Prostate gland (tissue), 2 donors: ENCODE data around the gene CADPS. TPM values are rescaled to one million over a fixed set of nuclear protein-coding genes. Genes with fewer than 3 reads are reported as not detected.

Source experiments
- DNase-seq: peaks from one replicate; pipeline ENCODE4 v3.0.0-alpha.2; 2019; ENCODE audit warnings: low spot score
- H3K27ac ChIP-seq, 2 donors: fragments of 200-600 bp; sonication (generic); 2 replicates each; pipeline ENCODE4 v1.5.1; 2017 to 2019
- H3K27me3 ChIP-seq: fragments of 200-600 bp; sonication (generic); replicated peaks from 2 replicates; pipeline ENCODE4 v1.5.1; 2019; ENCODE audit not compliant: insufficient read depth
- H3K36me3 ChIP-seq, 2 donors: fragments of 200-600 bp; sonication (generic); 1 replicate in 1 of 2; 2 replicates in 1 of 2; pipeline versions ENCODE4 v1.5.1 to v1.8.1; 2017 to 2019
- H3K4me1 ChIP-seq: fragments of 200-600 bp; sonication (generic); replicated peaks from 2 replicates; pipeline ENCODE4 v1.5.1; 2019
- H3K4me3 ChIP-seq, 2 donors: fragments of 200-600 bp; sonication (generic); 2 replicates each; pipeline ENCODE4 v1.5.1; 2017 to 2019
- H3K9me3 ChIP-seq: fragments of 200-600 bp; sonication (generic); 2 replicates; pipeline ENCODE4 v1.5.1; 2017
- CTCF ChIP-seq, 4 experiments: fragments of 200-600 bp in 2 of 4; fragments of 450-650 bp in 2 of 4; sonication (generic) in 2 of 4; IDR thresholded peaks; 1 replicate in 3 of 4; 2 replicates in 1 of 4; pipeline ENCODE4 v1.5.1; 2016 to 2019; ENCODE audit warnings: antibody characterized with exemption in 4 of 4, mild to moderate bottlenecking in 2 of 4, moderate library complexity in 2 of 4
- POLR2A ChIP-seq: fragments of 450-650 bp; IDR thresholded peaks from one replicate; pipeline ENCODE4 v1.6.1; 2016; ENCODE audit warnings: antibody characterized with exemption, mild to moderate bottlenecking
- POLR2AphosphoS5 ChIP-seq: sonication (generic); formaldehyde crosslinking; IDR thresholded peaks from one replicate; pipeline ENCODE4 v1.6.1; 2017; ENCODE audit warnings: antibody characterized with exemption
- WGBS: methylation state at CpG from one replicate; pipeline ENCODE4 v1.1.5; 2018; 5-methylcytosine and 5-hydroxymethylcytosine counted together
- intact Hi-C: fragments of 100-400 bp; cut with DNase I; formaldehyde crosslinking; loops from one replicate; pipeline ENCODE4 v1.14.2; 2022
- total RNA-seq, 2 donors: library from RNA; depleted of rRNA; stranded (reverse); fragments of >200 nt; gene quantifications; one replicate each; pipeline ENCODE4 v1.1.0, GENCODE V29; 2016

The CADPS gene
- total RNA-seq, 2 donors from 2014 or later = 4.0 to 7.7 TPM

- DNase-seq = no peak
- 83% methylated on average over 8 of the region's 8 CpGs for WGBS
- Histone ChIP-seq H3K27ac (no peak overlapping the region), H3K4me3 (no peak overlapping the region), H3K9me3 (no peaks in the 10 kb centered on the region), H3K36me3 (no peaks in the 10 kb centered on the region), H3K27me3 (no peaks in the 10 kb centered on the region), H3K4me1 (no peaks in the 10 kb centered on the region)
- intact Hi-C loops = no loop called here
- TF ChIP-seq POLR2AphosphoS5 (no peak), CTCF (IDR thresholded peaks at IDR 0.05) (no peak), POLR2A (no peak)
Measured at GRCh38 chr3:62433396-62433795, 441.8 kb downstream of the CADPS start.

GRCh38 chr3:62421207-62421606 is 454.0 kb downstream of the CADPS start:
- TF ChIP-seq POLR2A (no peak), POLR2AphosphoS5 (no peak), CTCF (IDR thresholded peaks at IDR 0.05) (no peak)
- WGBS = 92% methylated on average over 10 of the region's 10 CpGs
- no peak for DNase-seq
- Histone ChIP-seq H3K27me3 (no peaks in the 10 kb centered on the region), H3K4me1 (no peaks in the 10 kb centered on the region), H3K27ac (no peak overlapping the region), H3K36me3 (no peaks in the 10 kb centered on the region), H3K4me3 (no peak overlapping the region), H3K9me3 (no peaks in the 10 kb centered on the region)
- intact Hi-C loops = no loop called here

- 34% methylated on average over 3 of the region's 3 CpGs for WGBS
- Histone ChIP-seq H3K27me3 (no peaks in the 10 kb centered on the region), H3K27ac (no peak overlapping the region), H3K4me3 (no peak overlapping the region), H3K36me3 (no peaks in the 10 kb centered on the region), H3K9me3 (no peaks in the 10 kb centered on the region), H3K4me1 (no peaks in the 10 kb centered on the region)
- TF ChIP-seq CTCF (IDR thresholded peaks at IDR 0.05) (no peak), POLR2AphosphoS5 (no peak), POLR2A (no peak)
- intact Hi-C loops = no loop called here
- no peak for DNase-seq
Measured at GRCh38 chr3:62416144-62416543, 459.1 kb downstream of the CADPS start.

- Histone ChIP-seq H3K27ac (no peak overlapping the region), H3K4me1 (no peaks in the 10 kb centered on the region), H3K36me3 (no peaks in the 10 kb centered on the region), H3K9me3 (no peaks in the 10 kb centered on the region), H3K4me3 (no peak overlapping the region), H3K27me3 (no peaks in the 10 kb centered on the region)
- WGBS = 57% methylated on average over 9 of the region's 9 CpGs
- DNase-seq = no peak
- no peak for TF ChIP-seq POLR2AphosphoS5
- TF ChIP-seq POLR2A = no peak
- intact Hi-C loops = no loop called here
Measured at GRCh38 chr3:62415312-62415801, 459.9 kb downstream of the CADPS start.

GRCh38 chr3:62414786-62415185 is 460.4 kb downstream of the CADPS start:
- Histone ChIP-seq H3K27me3 (no peaks in the 10 kb centered on the region), H3K9me3 (no peaks in the 10 kb centered on the region), H3K27ac (no peak overlapping the region), H3K4me1 (no peaks in the 10 kb centered on the region), H3K36me3 (no peaks in the 10 kb centered on the region), H3K4me3 (no peak overlapping the region)
- DNase-seq = no peak
- WGBS = 88% methylated on average over 11 of the region's 11 CpGs
- intact Hi-C loops = no loop called here
- TF ChIP-seq POLR2A = no peak
- no peak for TF ChIP-seq CTCF (IDR thresholded peaks at IDR 0.05)
- TF ChIP-seq POLR2AphosphoS5 = no peak
